MCF 10A (cell line): ENCODE results near the gene LRP2. TPM values are rescaled to one million over a fixed set of nuclear protein-coding genes. Genes with fewer than 3 reads are reported as not detected.
A peak's percentile ranks its signal among the peaks of the same experiment; 100 is the strongest.

Experiments used
- BruUV-seq: library from RNA; stranded (reverse); fragments of 400-500 nt; replicated peaks from 2 replicates; lab custom pipeline; 2021; lab: Mats Ljungman, UMichigan
- CTCF ChIA-PET: fragments of 300-600 bp; sonication (Branson Sonifier 250); formaldehyde crosslinking; extraction: SDS; loops from one replicate; lab custom pipeline; 2021; ENCODE audit warnings: antibody characterized with exemption, inconsistent platforms; lab: Yijun Ruan, JAX
- POLR2A ChIA-PET: fragments of 300-600, 350-650 bp; sonication (Branson Sonifier 250); formaldehyde crosslinking; extraction: SDS; loops from one replicate; lab custom pipeline; 2020; ENCODE audit warnings: antibody characterized with exemption, inconsistent platforms; lab: Yijun Ruan, JAX
- DNase-seq: peaks from one replicate; pipeline ENCODE4 v3.0.0-alpha.2; 2018; ENCODE audit not compliant: unreplicated experiment
- H3K27ac Mint-ChIP-seq: one replicate; pipeline ENCODE4 v1.8.0; 2022; ENCODE audit warnings: mild to moderate bottlenecking, low read depth, mixed read lengths; ENCODE audit not compliant: unreplicated experiment
- H3K27me3 Mint-ChIP-seq: one replicate; pipeline ENCODE4 v1.8.0; 2022; ENCODE audit warnings: mixed read lengths; ENCODE audit not compliant: insufficient read depth, unreplicated experiment
- H3K36me3 Mint-ChIP-seq: one replicate; pipeline ENCODE4 v1.8.0; 2022; ENCODE audit warnings: mild to moderate bottlenecking, moderate library complexity, mixed read lengths; ENCODE audit not compliant: insufficient read depth, unreplicated experiment
- H3K4me1 Mint-ChIP-seq: one replicate; pipeline ENCODE4 v1.8.0; 2022; ENCODE audit warnings: mixed read lengths; ENCODE audit not compliant: insufficient read depth, unreplicated experiment
- H3K4me3 Mint-ChIP-seq: one replicate; pipeline ENCODE4 v1.8.0; 2022; ENCODE audit warnings: mild to moderate bottlenecking, moderate library complexity, mixed read lengths; ENCODE audit not compliant: unreplicated experiment
- H3K9me3 Mint-ChIP-seq: one replicate; pipeline ENCODE4 v1.8.0; 2022; ENCODE audit warnings: mixed read lengths; ENCODE audit not compliant: unreplicated experiment
- CTCF ChIP-seq: fragments of 200-600 bp; IDR thresholded peaks from one replicate; pipeline ENCODE4 v1.8.0; 2022; ENCODE audit warnings: antibody characterized with exemption, mild to moderate bottlenecking; ENCODE audit not compliant: unreplicated experiment
- intact Hi-C: fragments of 100-400 bp; cut with micrococcal nuclease; formaldehyde crosslinking; loops from 2 replicates; pipeline ENCODE4 v1.14.1; 2022
- total RNA-seq: library from RNA; stranded (reverse); gene quantifications from 2 replicates; pipeline ENCODE4 v1.2.3, GENCODE V29; 2022

Gene LRP2
- total RNA-seq, 1 experiment from 2014 or later: 0.07 TPM

GRCh38 chr2:169203952-169204351 is 158.4 kb downstream of the LRP2 start:
- no peak overlapping the region for H3K4me3 Mint-ChIP-seq
- CTCF ChIA-PET: interaction anchor here (0.9 kb wide), 1 partner anchor 18 kb away, joined by 5 read pairs; no protein-coding TSS in a partner anchor
- no peak for DNase-seq

GRCh38 chr2:169200756-169201155 is 161.6 kb downstream of the LRP2 start:
- BruUV-seq: no TSS peak

More at GRCh38 chr2:169203952-169204351, 158.4 kb downstream of the LRP2 start:
- TF ChIP-seq CTCF: no peak
- no peaks in the 10 kb centered on the region for H3K36me3 Mint-ChIP-seq
- POLR2A ChIA-PET: interaction anchor here (1.4 kb wide), 1 partner anchor 18 kb away, joined by 3 read pairs; no protein-coding TSS in a partner anchor
- H3K4me1 Mint-ChIP-seq: no peaks in the 10 kb centered on the region
- intact Hi-C loops: no loop called here
- no peak overlapping the region for H3K27ac Mint-ChIP-seq
- BruUV-seq: no TSS peak
- no peaks in the 10 kb centered on the region for H3K9me3 Mint-ChIP-seq
- peaks cover 60% of the 10 kb centered on the region for H3K27me3 Mint-ChIP-seq

GRCh38 chr2:169193618-169194017 is 168.7 kb downstream of the LRP2 start:
- no peak for DNase-seq
- Mint-ChIP-seq H3K4me3 (no peak overlapping the region), H3K4me1 (no peaks in the 10 kb centered on the region), H3K27me3 (peaks cover 53% of the 10 kb centered on the region), H3K36me3 (no peaks in the 10 kb centered on the region), H3K9me3 (no peaks in the 10 kb centered on the region), H3K27ac (no peak overlapping the region)
- BruUV-seq: no TSS peak
- POLR2A ChIA-PET: no interaction called here
- CTCF ChIA-PET: no interaction called here
- TF ChIP-seq CTCF: no peak
- intact Hi-C loops: no loop called here

More at GRCh38 chr2:169200756-169201155, 161.6 kb downstream of the LRP2 start:
- peak; percentile 2 for DNase-seq
- H3K4me1 Mint-ChIP-seq: no peaks in the 10 kb centered on the region
- CTCF ChIA-PET: interaction anchor here (0.8 to 2.5 kb wide), 3 partner anchors 21 to 240 kb away, joined by 3 to 12 read pairs (median 4); no protein-coding TSS in a partner anchor
- no peak overlapping the region for H3K27ac Mint-ChIP-seq
- H3K36me3 Mint-ChIP-seq: no peaks in the 10 kb centered on the region
- H3K27me3 Mint-ChIP-seq: peaks cover 74% of the 10 kb centered on the region
- H3K4me3 Mint-ChIP-seq: no peak overlapping the region
- no peaks in the 10 kb centered on the region for H3K9me3 Mint-ChIP-seq
- TF ChIP-seq CTCF: no peak
- POLR2A ChIA-PET: no interaction called here
- intact Hi-C loops: no loop called here

DNA sequence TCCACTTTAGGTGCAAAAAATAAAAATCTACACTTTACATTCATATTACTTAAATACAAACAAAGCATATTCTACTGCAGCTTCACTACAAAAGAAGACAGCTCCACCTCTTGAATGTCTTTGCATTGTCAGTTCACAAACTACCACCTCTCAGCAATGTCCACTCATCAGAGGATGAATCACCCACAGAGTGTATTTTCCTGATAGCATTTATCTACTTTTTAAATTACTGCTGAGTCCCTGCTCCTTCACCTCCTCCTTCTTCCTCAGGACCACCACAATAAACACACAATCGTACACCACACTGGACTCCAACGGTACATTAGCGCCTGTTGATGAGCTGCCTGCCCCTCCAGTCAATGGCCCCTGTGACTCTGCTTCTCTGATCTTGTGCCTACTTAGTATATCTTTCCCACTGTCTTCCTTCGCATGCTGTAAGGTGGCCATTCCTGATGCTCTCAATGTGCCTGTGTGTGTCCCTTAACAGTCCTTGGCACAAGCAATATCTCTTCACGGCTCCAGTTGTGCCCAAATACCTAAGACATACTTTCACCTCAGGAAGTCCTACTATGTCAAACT is 172.0 kb downstream of the LRP2 start:
- POLR2A ChIA-PET: no interaction called here

More for the DNA sequence above, 172.0 kb downstream of the LRP2 start:
- Mint-ChIP-seq H3K27ac (no peak overlapping the region), H3K27me3 (peaks cover 50% of the 10 kb centered on the region), H3K9me3 (no peaks in the 10 kb centered on the region), H3K4me3 (no peak overlapping the region), H3K36me3 (no peaks in the 10 kb centered on the region), H3K4me1 (no peaks in the 10 kb centered on the region)
- TF ChIP-seq CTCF: no peak
- CTCF ChIA-PET: interaction anchor here (1.0 to 2.5 kb wide), 4 partner anchors 31 to 59 kb away, joined by 4 to 10 read pairs (median 6); no protein-coding TSS in a partner anchor
- BruUV-seq: no TSS peak
- intact Hi-C loops: no loop called here
- no peak for DNase-seq
